HG03558 (cell line): Measurements from ENCODE around the gene PLBD1.

Experiments
- ATAC-seq: cut with Tn5 transposase; IDR thresholded peaks from one replicate; pipeline ENCODE4 v1.9.1; 2021; ENCODE audit warnings: moderate number of reproducible peaks; ENCODE audit not compliant: unreplicated experiment; ENCODE audit errors: extremely low read depth

PLBD1 gene

GRCh38 chr12:14567351-14568162, at the start of gene PLBD1:
Gene PLBD1, minus strand, starts transcription at chr12:14567883. Its CDS starts 187 bp downstream, at chr12:14567696.
- no peak for ATAC-seq

- peak; percentile 51 for ATAC-seq
These were observed 47.0 kb upstream of the PLBD1 start for GRCh38 chr12:14614704-14615121.

GRCh38 chr12:14613718-14614117, 46.0 kb upstream of the PLBD1 start:
- peak; percentile 89 for ATAC-seq

GRCh38 chr12:14612898-14613445, 45.3 kb upstream of the PLBD1 start:
- ATAC-seq, result no peak

GRCh38 chr12:14612250-14612649, 44.6 kb upstream of the PLBD1 start:
- no peak for ATAC-seq

- ATAC-seq, result no peak
These were observed 44.0 kb upstream of the PLBD1 start for GRCh38 chr12:14611640-14612203.

GRCh38 chr12:14607568-14607967, 39.9 kb upstream of the PLBD1 start:
- ATAC-seq, result no peak

- no peak for ATAC-seq
These were observed 37.8 kb upstream of the PLBD1 start for GRCh38 chr12:14605401-14605989.

GRCh38 chr12:14601692-14602478, 34.2 kb upstream of the PLBD1 start:
- no peak for ATAC-seq

GRCh38 chr12:14597480-14597879, 29.8 kb upstream of the PLBD1 start:
- no peak for ATAC-seq

- no peak for ATAC-seq
These were observed 24.0 kb upstream of the PLBD1 start for GRCh38 chr12:14591719-14592118.

GRCh38 chr12:14589169-14590004, 21.7 kb upstream of the PLBD1 start:
- no peak for ATAC-seq

- no peak for ATAC-seq
These were observed 20.9 kb upstream of the PLBD1 start for GRCh38 chr12:14588571-14588970.

- ATAC-seq, result no peak
These were observed 11.0 kb upstream of the PLBD1 start for GRCh38 chr12:14578646-14579045.

- peak; percentile 79 for ATAC-seq
These were observed 9.7 kb upstream of the PLBD1 start for GRCh38 chr12:14577344-14577743.

- ATAC-seq, result no peak
These were observed 9.2 kb upstream of the PLBD1 start for GRCh38 chr12:14576896-14577295.

- no peak for ATAC-seq
These were observed 7.9 kb upstream of the PLBD1 start for GRCh38 chr12:14575585-14575984.

- no peak for ATAC-seq
These were observed 5.4 kb upstream of the PLBD1 start for GRCh38 chr12:14573118-14573517.

GRCh38 chr12:14572401-14572800, 4.7 kb upstream of the PLBD1 start:
- no peak for ATAC-seq

GRCh38 chr12:14571779-14572178, 4.1 kb upstream of the PLBD1 start:
- no peak for ATAC-seq
